ENCODE measurements around the gene SORCS2.

GRCh38 chr4:7335344-7336066, 143.2 kb downstream of the SORCS2 start:
- TF ChIP-seq POLR2AphosphoS5 (IDR thresholded peaks at IDR 0.05) (peak in 1 of 2 donors; percentile 35), CTCF (IDR thresholded peaks at IDR 0.05) (peak; percentile 36 to 85 (median 74)), EP300 (IDR thresholded peaks at IDR 0.05) (peak in 1 of 4 donors; percentile 12), POLR2A (IDR thresholded peaks at IDR 0.05) (no peak)
